HEK293 (cell line): ENCODE data around the gene CCNY.

Experiments used
- CTCF ChIA-PET: fragments of 350-600 bp; formaldehyde crosslinking; extraction: SDS; loops from one replicate; lab custom pipeline; 2021; ENCODE audit warnings: antibody characterized with exemption; lab: Yijun Ruan, JAX
- POLR2A ChIA-PET: fragments of 300-600 bp; formaldehyde crosslinking; extraction: SDS; loops from one replicate; lab custom pipeline; 2020; ENCODE audit warnings: antibody characterized with exemption, inconsistent platforms; lab: Yijun Ruan, JAX
- H3K27ac ChIP-seq: fragments of 200-500 bp; sonication (Bioruptor generic); 2 replicates; pipeline ENCODE4 v1.5.1; 2014; ENCODE audit warnings: low read depth, low read length, control low read depth, inconsistent platforms; ENCODE audit errors: extremely low read depth
- H3K36me3 ChIP-seq, 2 experiments: fragments of 200-500 bp in 1 of 2; sonication (Bioruptor generic) in 1 of 2; 1 replicate in 1 of 2; 2 replicates in 1 of 2; pipeline ENCODE4 v1.5.1; 2014 to 2017; ENCODE audit warnings: inconsistent platforms in 2 of 2, low read length in 2 of 2; ENCODE audit not compliant: control insufficient read depth in 2 of 2, insufficient read depth in 1 of 2
- H3K4me1 ChIP-seq: fragments of 200-500 bp; sonication (Bioruptor generic); 2 replicates; pipeline ENCODE4 v1.5.1; 2014; ENCODE audit warnings: mild to moderate bottlenecking, low read length, inconsistent platforms; ENCODE audit not compliant: control insufficient read depth, insufficient read depth
- H3K4me3 ChIP-seq: 2 replicates; pipeline ENCODE4 v1.5.1; 2011; ENCODE audit warnings: low read depth, mild to moderate bottlenecking, control low read depth, low read length, moderate library complexity
- H3K9me3 ChIP-seq: fragments of 200-500 bp; sonication (Bioruptor generic); 2 replicates; pipeline ENCODE4 v1.5.1; 2014; ENCODE audit warnings: low read depth, low read length, inconsistent platforms; ENCODE audit not compliant: control insufficient read depth, insufficient read depth
- EGR2 ChIP-seq: fragments of 450-650 bp; formaldehyde crosslinking; IDR thresholded peaks from 2 replicates; pipeline ENCODE4 v1.5.1; 2016; ENCODE audit warnings: low read depth, missing biosample characterization, missing genetic modification characterization
- HOXA7 ChIP-seq: sonication (generic); formaldehyde crosslinking; IDR thresholded peaks from 2 replicates; pipeline ENCODE4 v1.8.1; 2022; ENCODE audit warnings: missing genetic modification reagents, borderline replicate concordance
- HOXD13 ChIP-seq: sonication (generic); formaldehyde crosslinking; IDR thresholded peaks from 2 replicates; pipeline ENCODE4 v1.8.0; 2022; ENCODE audit warnings: missing genetic modification reagents, borderline replicate concordance
- KLF1 ChIP-seq: fragments of 450-650 bp; formaldehyde crosslinking; IDR thresholded peaks from 2 replicates; pipeline ENCODE4 v1.5.1; 2016; ENCODE audit warnings: missing biosample characterization, missing genetic modification characterization
- MZF1 ChIP-seq: fragments of 450-650 bp; formaldehyde crosslinking; IDR thresholded peaks from 2 replicates; pipeline ENCODE4 v1.5.1; 2017; ENCODE audit warnings: missing biosample characterization, missing genetic modification characterization, borderline replicate concordance
- SETDB1 ChIP-seq: IDR thresholded peaks from one replicate; pipeline ENCODE4 v1.6.1; 2017; ENCODE audit warnings: mild to moderate bottlenecking, low read length, moderate library complexity, mixed read lengths; ENCODE audit not compliant: insufficient read length
- TRIM28 ChIP-seq: IDR thresholded peaks from 2 replicates; pipeline ENCODE4 v1.6.1; 2011; ENCODE audit warnings: low read length, control low read depth, borderline replicate concordance
- ZIC2 ChIP-seq: fragments of 450-650 bp; formaldehyde crosslinking; IDR thresholded peaks from 2 replicates; pipeline ENCODE4 v1.5.1; 2016; ENCODE audit warnings: missing biosample characterization, missing genetic modification characterization
- ZNF16 ChIP-seq: fragments of 450-650 bp; formaldehyde crosslinking; IDR thresholded peaks from 2 replicates; pipeline ENCODE4 v1.5.1; 2016; ENCODE audit warnings: low read depth, missing biosample characterization, missing genetic modification characterization
- ZNF184 ChIP-seq: fragments of 450-650 bp; IDR thresholded peaks from 2 replicates; pipeline ENCODE4 v1.5.1; 2018; ENCODE audit warnings: missing biosample characterization, mild to moderate bottlenecking, missing genetic modification characterization
- ZNF211 ChIP-seq: fragments of 450-650 bp; formaldehyde crosslinking; IDR thresholded peaks from 2 replicates; pipeline ENCODE4 v1.5.1; 2016; ENCODE audit warnings: low read depth, missing biosample characterization, missing genetic modification characterization
- ZNF23 ChIP-seq: fragments of 450-650 bp; formaldehyde crosslinking; IDR thresholded peaks from 2 replicates; pipeline ENCODE4 v1.5.1; 2016; ENCODE audit warnings: missing biosample characterization, missing genetic modification characterization, borderline replicate concordance
- ZNF248 ChIP-seq: fragments of 450-650 bp; formaldehyde crosslinking; IDR thresholded peaks from 2 replicates; pipeline ENCODE4 v1.5.1; 2017; ENCODE audit warnings: missing biosample characterization, missing genetic modification characterization
- ZNF302 ChIP-seq: fragments of 450-650 bp; formaldehyde crosslinking; IDR thresholded peaks from 2 replicates; pipeline ENCODE4 v1.5.1; 2016; ENCODE audit warnings: missing biosample characterization, missing genetic modification characterization, low read depth
- ZNF426 ChIP-seq: fragments of 450-650 bp; formaldehyde crosslinking; IDR thresholded peaks from 2 replicates; pipeline ENCODE4 v1.5.1; 2017; ENCODE audit warnings: missing biosample characterization, missing genetic modification characterization, mild to moderate bottlenecking, inconsistent platforms, moderate library complexity
- ZNF473 ChIP-seq: fragments of 450-650 bp; formaldehyde crosslinking; IDR thresholded peaks from 2 replicates; pipeline ENCODE4 v1.5.1; 2017; ENCODE audit warnings: missing biosample characterization, missing genetic modification characterization
- ZNF571 ChIP-seq: fragments of 450-650 bp; formaldehyde crosslinking; IDR thresholded peaks from 2 replicates; pipeline ENCODE4 v1.5.0; 2017; ENCODE audit warnings: missing biosample characterization, missing genetic modification characterization
- ZNF785 ChIP-seq: fragments of 450-650 bp; formaldehyde crosslinking; IDR thresholded peaks from 2 replicates; pipeline ENCODE4 v1.5.1; 2016; ENCODE audit warnings: missing biosample characterization, missing genetic modification characterization
- ZNF830 ChIP-seq: fragments of 450-650 bp; IDR thresholded peaks from 2 replicates; pipeline ENCODE4 v1.5.0; 2018; ENCODE audit warnings: missing biosample characterization, missing genetic modification characterization, low read depth, mild to moderate bottlenecking, moderate library complexity
- ZSCAN30 ChIP-seq: fragments of 450-650 bp; IDR thresholded peaks from 2 replicates; pipeline ENCODE4 v1.5.1; 2018; ENCODE audit warnings: missing biosample characterization, mild to moderate bottlenecking, missing genetic modification characterization, moderate library complexity
- TF ChIP-seq, protein P1 (sequence below): fragments of 450-650 bp; formaldehyde crosslinking; IDR thresholded peaks from 2 replicates; pipeline ENCODE4 v1.5.1; 2017; ENCODE audit warnings: missing biosample characterization, missing genetic modification characterization
- TF ChIP-seq, protein P2 (sequence below): fragments of 450-650 bp; formaldehyde crosslinking; IDR thresholded peaks from 2 replicates; pipeline ENCODE4 v1.5.1; 2016; ENCODE audit warnings: missing biosample characterization, missing genetic modification characterization
- TF ChIP-seq, protein P3 (sequence below): fragments of 450-650 bp; formaldehyde crosslinking; IDR thresholded peaks from 2 replicates; pipeline ENCODE4 v1.5.1; 2016; ENCODE audit warnings: missing biosample characterization, missing genetic modification characterization
- TF ChIP-seq, protein P4 (sequence below): fragments of 450-650 bp; formaldehyde crosslinking; IDR thresholded peaks from 2 replicates; pipeline ENCODE4 v1.5.1; 2016; ENCODE audit warnings: missing biosample characterization, missing genetic modification characterization
- TF ChIP-seq, protein P5 (sequence below): fragments of 450-650 bp; formaldehyde crosslinking; IDR thresholded peaks from 2 replicates; pipeline ENCODE4 v1.5.1; 2017; ENCODE audit warnings: missing biosample characterization, missing genetic modification characterization

Gene CCNY

DNA sequence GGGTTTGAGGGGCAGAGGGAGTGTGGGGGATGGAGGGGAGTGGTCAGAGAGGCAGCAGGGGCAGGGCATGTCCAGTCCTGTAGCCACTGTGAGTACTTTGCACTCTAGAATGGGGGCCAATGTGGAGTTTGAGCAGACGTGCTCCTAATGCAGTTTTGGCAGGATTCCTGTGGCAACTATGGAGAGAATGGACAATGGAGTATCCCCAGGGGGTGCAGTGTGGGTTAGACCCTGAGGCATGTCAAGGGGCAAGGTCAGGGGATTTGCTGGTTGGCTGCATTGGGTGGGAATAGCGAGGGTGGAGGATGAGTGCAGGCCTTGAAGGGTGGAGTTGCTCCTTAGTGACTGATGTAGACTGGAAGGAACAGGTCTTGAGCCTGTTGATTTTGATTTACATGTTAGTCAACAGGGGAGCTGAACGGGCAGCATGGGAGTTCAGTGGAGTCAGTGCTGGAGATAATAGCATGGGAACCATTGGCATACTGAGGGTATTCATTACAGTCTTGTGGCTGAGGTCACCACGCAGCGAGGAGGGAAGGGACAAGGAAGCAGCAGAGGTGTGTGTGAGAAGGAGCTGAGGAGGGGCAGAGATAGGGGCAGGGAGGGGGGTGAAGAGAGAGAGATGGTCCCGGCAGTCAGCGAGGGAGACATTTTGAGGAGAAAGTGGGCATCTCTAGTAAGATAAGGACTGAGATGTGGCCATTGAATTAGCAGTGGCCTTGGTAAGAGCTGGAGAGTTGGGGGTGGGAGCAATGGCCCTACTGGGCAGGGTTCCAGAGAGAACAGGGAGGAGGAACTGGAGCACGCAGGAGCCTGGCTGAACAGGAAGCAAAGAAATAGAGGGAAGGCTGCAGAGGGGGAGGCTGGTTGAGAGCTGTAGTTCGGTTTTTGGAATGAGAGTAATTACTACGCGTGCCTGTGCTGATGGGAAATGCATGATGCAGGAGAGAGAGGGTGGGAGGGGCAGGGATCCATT, 112.7 kb downstream of the CCNY start (continued):
- TF ChIP-seq ZNF785 (tag by site-specific recombination) (no peak), HOXD13 (CRISPR knock-in tag) (no peak), ZNF23 (no peak), ZNF473 (tag by site-specific recombination) (no peak), KLF1 (tag by site-specific recombination) (no peak), ZSCAN30 (tag by site-specific recombination) (no peak)
- TF ChIP-seq, protein P1, sequence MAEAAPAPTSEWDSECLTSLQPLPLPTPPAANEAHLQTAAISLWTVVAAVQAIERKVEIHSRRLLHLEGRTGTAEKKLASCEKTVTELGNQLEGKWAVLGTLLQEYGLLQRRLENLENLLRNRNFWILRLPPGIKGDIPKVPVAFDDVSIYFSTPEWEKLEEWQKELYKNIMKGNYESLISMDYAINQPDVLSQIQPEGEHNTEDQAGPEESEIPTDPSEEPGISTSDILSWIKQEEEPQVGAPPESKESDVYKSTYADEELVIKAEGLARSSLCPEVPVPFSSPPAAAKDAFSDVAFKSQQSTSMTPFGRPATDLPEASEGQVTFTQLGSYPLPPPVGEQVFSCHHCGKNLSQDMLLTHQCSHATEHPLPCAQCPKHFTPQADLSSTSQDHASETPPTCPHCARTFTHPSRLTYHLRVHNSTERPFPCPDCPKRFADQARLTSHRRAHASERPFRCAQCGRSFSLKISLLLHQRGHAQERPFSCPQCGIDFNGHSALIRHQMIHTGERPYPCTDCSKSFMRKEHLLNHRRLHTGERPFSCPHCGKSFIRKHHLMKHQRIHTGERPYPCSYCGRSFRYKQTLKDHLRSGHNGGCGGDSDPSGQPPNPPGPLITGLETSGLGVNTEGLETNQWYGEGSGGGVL (tag by site-specific recombination): peak; percentile 53
- TF ChIP-seq, protein P2, sequence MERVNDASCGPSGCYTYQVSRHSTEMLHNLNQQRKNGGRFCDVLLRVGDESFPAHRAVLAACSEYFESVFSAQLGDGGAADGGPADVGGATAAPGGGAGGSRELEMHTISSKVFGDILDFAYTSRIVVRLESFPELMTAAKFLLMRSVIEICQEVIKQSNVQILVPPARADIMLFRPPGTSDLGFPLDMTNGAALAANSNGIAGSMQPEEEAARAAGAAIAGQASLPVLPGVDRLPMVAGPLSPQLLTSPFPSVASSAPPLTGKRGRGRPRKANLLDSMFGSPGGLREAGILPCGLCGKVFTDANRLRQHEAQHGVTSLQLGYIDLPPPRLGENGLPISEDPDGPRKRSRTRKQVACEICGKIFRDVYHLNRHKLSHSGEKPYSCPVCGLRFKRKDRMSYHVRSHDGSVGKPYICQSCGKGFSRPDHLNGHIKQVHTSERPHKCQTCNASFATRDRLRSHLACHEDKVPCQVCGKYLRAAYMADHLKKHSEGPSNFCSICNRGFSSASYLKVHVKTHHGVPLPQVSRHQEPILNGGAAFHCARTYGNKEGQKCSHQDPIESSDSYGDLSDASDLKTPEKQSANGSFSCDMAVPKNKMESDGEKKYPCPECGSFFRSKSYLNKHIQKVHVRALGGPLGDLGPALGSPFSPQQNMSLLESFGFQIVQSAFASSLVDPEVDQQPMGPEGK (tag by site-specific recombination): peak; percentile 74
- TF ChIP-seq, protein P3, sequence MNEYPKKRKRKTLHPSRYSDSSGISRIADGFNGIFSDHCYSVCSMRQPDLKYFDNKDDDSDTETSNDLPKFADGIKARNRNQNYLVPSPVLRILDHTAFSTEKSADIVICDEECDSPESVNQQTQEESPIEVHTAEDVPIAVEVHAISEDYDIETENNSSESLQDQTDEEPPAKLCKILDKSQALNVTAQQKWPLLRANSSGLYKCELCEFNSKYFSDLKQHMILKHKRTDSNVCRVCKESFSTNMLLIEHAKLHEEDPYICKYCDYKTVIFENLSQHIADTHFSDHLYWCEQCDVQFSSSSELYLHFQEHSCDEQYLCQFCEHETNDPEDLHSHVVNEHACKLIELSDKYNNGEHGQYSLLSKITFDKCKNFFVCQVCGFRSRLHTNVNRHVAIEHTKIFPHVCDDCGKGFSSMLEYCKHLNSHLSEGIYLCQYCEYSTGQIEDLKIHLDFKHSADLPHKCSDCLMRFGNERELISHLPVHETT (tag by site-specific recombination): no peak
- TF ChIP-seq, protein P4, sequence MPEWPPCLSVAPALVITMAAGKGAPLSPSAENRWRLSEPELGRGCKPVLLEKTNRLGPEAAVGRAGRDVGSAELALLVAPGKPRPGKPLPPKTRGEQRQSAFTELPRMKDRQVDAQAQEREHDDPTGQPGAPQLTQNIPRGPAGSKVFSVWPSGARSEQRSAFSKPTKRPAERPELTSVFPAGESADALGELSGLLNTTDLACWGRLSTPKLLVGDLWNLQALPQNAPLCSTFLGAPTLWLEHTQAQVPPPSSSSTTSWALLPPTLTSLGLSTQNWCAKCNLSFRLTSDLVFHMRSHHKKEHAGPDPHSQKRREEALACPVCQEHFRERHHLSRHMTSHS (tag by site-specific recombination): no peak
- TF ChIP-seq, all 188 proteins: peak for 10

DNA sequence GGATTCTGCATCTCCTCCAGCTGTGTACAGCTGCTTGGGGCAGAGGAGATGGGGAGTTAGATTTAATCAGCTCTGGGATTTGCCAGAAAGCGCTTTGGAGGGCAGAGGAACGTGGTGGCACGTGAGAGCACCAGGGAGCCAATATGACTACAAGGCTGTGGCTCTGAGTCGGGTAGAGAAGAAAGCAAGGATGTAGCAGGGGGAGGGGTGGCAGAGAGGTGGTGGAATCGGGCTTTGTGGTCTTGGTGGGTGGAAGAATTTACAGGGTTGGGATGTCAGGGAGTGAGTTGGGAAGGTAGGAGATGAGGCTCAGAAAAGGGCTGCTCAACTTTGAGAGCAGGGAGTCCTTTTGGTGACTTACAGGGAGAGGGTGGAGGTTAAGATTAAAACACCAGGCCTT, 113.6 kb downstream of the CCNY start:
- H3K27ac ChIP-seq: no peak overlapping the region
- no peak overlapping the region for H3K4me3 ChIP-seq
- H3K36me3 ChIP-seq: no peaks in the 10 kb centered on the region
- POLR2A ChIA-PET: no interaction called here
- no peaks in the 10 kb centered on the region for H3K9me3 ChIP-seq
- H3K4me1 ChIP-seq: peaks cover 29% of the 10 kb centered on the region
- CTCF ChIA-PET: interaction anchor here (0.7 kb wide), 1 partner anchor 594 kb away, joined by 3 read pairs; no protein-coding TSS in a partner anchor
- no peak for TF ChIP-seq ZNF830 (tag by site-specific recombination)
- TF ChIP-seq MZF1 (tag by site-specific recombination): no peak
- no peak for TF ChIP-seq ZNF211 (tag by site-specific recombination)
- no peak for TF ChIP-seq TRIM28
- TF ChIP-seq ZNF571 (tag by site-specific recombination): no peak
- no peak for TF ChIP-seq HOXA7 (CRISPR knock-in tag)
- TF ChIP-seq, protein P1 (tag by site-specific recombination): 0 out of 2 replicates have a peak, but pooled peaks have one; percentile 12
- peak; percentile 78 for TF ChIP-seq EGR2 (tag by site-specific recombination)
- no peak for TF ChIP-seq ZNF426 (tag by site-specific recombination)
- no peak for TF ChIP-seq ZNF184 (tag by site-specific recombination)
- TF ChIP-seq ZNF16 (tag by site-specific recombination): no peak
- no peak for TF ChIP-seq ZNF248
- 0 out of 2 replicates have a peak, but pooled peaks have one; percentile 16 for TF ChIP-seq ZIC2 (tag by site-specific recombination)
- TF ChIP-seq, protein P5, sequence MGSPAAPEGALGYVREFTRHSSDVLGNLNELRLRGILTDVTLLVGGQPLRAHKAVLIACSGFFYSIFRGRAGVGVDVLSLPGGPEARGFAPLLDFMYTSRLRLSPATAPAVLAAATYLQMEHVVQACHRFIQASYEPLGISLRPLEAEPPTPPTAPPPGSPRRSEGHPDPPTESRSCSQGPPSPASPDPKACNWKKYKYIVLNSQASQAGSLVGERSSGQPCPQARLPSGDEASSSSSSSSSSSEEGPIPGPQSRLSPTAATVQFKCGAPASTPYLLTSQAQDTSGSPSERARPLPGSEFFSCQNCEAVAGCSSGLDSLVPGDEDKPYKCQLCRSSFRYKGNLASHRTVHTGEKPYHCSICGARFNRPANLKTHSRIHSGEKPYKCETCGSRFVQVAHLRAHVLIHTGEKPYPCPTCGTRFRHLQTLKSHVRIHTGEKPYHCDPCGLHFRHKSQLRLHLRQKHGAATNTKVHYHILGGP (tag by site-specific recombination): no peak
- TF ChIP-seq SETDB1: no peak
- no peak for TF ChIP-seq ZNF302 (tag by site-specific recombination)
